NK-92 treated with Interleukin-12 subunit alpha and Interleukin-12 subunit beta, amount 100 ng/mL, for 24 hours (cell line): ENCODE data around the gene R3HDM2.

Experiments used
- DNase-seq: peaks from one replicate; lab custom pipeline; 2025; lab: John Stamatoyannopoulos, UW

Gene R3HDM2

DNA sequence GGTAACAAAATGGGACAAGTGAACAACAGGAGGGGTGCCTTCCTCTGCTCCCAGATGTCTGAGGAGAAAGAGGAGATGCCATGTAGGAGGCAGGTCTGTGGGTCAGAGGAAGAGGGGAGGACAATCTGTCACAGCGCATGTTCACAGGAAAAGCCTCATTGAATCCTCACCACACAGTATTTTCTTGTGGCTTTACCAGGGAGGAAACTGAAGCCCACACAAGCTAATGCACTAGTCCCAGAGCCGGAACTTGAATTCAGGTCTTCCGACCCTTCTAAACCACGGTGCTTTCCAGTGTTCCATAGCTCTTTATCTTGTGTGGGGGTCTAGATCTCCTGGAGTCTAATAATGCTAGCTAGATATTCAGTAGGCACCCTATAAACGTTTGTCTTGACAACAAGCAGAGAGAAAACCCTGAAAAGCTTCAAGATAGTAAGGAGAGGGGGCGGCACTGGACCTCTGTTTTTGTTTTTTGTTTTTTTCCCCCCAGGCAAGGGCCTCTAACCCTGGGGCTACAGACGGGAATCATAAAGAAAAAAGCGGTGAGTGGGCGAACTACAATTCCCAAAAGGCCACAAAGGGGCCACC is 201.7 kb downstream of the R3HDM2 start:
- DNase-seq, result no peak

DNA sequence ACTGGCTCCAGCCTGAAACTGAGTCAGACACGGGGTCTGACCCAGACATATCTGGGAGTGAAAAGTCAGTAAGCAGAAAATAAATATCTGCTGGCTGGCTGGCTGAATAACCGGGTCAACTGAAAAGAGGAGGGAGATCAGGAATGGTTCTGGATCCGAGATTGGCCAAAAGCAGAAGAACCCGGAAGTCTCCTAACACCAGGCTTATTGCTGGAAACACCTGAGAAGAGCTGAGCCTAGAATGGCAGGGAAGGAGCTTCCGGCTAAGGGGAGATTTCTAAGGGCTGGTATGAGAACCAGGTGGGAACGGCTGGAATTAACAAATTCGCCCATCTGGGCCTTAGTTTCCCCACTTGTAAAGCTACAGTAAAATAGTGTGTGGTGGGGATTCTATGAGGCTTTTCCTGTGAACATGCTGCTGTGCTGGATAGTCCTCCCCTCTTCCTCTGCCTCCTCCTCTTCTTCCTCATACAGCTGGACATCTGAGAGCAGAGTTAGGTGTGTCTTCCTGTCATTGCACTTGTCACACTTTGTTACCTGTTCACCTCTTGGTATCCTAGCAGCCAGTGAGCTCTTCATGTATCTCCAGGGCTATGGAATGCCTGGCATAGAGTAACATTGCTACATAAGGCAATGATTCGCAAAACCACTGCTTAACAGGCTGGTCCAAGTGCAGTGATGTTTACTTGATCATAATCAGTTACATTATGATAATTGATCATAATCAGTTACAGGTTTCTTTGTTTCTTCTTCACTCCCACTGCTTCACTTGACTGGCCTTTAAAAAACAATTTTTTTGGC is 203.3 kb downstream of the R3HDM2 start:
- DNase-seq, result no peak

DNA sequence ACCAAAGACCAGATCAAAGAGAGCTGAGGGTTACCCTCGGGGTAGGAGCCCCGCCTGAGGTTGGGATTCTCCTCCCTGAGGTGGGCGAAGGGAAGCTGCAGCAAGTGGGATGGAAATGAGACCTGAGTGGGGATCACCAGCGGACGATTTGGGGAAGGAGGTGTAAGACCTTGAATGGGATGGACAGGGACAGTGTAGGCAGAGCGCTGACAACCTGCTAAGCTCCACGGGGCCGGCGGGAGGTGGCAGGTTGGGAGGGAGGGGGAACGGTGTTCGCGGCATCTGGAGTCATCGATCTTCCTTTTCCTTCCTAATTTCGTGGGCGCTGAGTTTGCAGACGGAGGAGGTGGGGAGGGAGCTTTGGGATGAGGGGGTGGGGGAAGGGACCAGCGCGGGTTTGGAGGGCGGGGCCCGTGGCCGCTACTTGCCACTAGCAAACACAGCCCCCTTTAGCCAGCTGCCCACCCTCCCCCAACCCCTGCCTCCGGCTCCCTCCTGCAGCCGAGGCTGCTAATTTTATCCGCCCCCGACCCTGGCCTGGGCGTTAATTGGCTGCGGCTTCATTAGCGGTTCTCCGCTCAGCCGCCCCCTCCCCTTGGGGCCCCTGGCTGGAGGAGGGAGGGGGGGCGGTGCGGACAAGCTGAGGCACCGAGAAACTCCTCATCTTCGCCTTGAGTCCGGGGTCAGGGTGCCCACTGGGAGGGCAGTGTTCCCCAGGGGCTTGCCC is 204.1 kb downstream of the R3HDM2 start:
- DNase-seq, result no peak

- no peak for DNase-seq
Measured at GRCh38 chr12:57225680-57226210, 205.1 kb downstream of the R3HDM2 start.

GRCh38 chr12:57224973-57225679 is 205.7 kb downstream of the R3HDM2 start:
- no peak for DNase-seq

- DNase-seq, result no peak
Measured at GRCh38 chr12:57224278-57224972, 206.4 kb downstream of the R3HDM2 start.

- no peak for DNase-seq
Measured at GRCh38 chr12:57223191-57224165, 207.4 kb downstream of the R3HDM2 start.

- no peak for DNase-seq
Measured at GRCh38 chr12:57222286-57223190, 208.3 kb downstream of the R3HDM2 start.

- DNase-seq, result no peak
Measured at GRCh38 chr12:57221169-57221917, 209.5 kb downstream of the R3HDM2 start.

DNA sequence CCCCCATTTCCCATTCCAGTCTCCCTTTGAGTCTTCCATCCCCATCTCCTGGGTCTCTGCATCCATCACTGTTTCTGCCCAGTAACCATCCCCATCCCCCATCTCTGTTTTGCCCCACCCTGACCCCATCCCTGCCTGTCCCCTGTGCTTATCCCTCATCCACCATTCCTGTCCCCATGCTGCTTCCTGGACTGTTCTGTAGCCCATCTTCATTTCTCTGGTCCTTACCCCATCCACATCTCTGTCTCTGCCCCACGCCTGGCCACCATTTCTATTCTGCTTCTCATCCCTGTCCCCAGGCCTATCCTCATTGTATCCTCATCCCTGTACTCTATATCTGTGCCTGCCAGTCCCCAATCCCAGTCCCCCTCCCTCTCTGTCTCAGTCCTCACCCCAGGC is 210.1 kb downstream of the R3HDM2 start:
- DNase-seq, result no peak

- no peak for DNase-seq
Measured at GRCh38 chr12:57219993-57220754, 210.7 kb downstream of the R3HDM2 start.

DNA sequence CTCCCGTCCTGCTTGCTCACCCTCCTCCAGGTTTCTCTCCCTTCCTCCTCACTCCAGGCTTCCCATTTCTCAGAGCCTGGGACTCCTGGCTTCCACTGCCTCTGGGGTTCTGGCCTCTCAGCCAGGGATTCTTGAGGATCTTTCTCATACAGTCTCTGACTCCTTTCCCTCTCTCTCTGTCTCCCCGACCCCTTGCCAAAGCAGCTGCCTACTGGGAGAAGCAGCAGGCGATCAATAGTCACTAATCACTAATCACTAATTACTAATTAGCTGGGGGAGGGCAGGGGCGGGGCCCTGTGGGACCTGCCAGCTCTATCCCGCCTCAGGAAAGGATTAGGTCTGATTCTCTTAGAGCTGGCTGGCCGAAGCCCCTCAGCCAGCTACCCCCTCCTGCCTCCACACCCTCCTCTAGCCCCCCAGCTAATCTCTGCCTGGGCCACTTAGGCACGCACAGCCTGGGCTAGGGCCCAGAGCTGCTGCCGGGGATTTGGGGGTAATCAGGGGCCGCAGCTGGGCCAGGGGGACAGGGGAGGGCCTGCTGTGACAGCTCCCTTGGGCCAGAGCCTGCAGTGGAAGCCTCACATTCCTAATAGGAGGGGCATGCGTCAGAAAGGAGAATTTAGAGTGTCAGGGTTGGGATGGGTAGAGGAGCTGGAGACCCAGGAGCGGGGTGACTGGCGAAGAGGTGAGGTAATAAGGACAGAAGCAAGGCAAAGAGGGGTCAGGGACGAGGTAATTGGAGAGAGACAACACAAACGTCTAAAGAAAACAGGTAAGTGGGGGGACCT is 211.4 kb downstream of the R3HDM2 start:
- no peak for DNase-seq

- DNase-seq, result no peak
Measured at GRCh38 chr12:57218030-57218853, 212.6 kb downstream of the R3HDM2 start.

- DNase-seq, result no peak
Measured at GRCh38 chr12:57216921-57217879, 213.6 kb downstream of the R3HDM2 start.
